Sigmoid colon (tissue), 3 donors: Measurements from ENCODE around the gene CAMSAP2.

Experiments
- CTCF ChIP-seq, 4 experiments: fragments of 450-650 bp in 3 of 4; fragments of 200-600 bp in 1 of 4; IDR thresholded peaks; one replicate each; pipeline ENCODE4 v1.5.1; 2016 to 2019; ENCODE audit warnings: antibody characterized with exemption in 4 of 4, mild to moderate bottlenecking in 3 of 4, moderate library complexity in 2 of 4
- POLR2A ChIP-seq, 2 donors: fragments of 450-650 bp; IDR thresholded peaks; one replicate each; pipeline ENCODE4 v1.6.1; 2016; ENCODE audit warnings: antibody characterized with exemption in 2 of 2, mild to moderate bottlenecking in 2 of 2, moderate library complexity in 2 of 2

- no peak for TF ChIP-seq CTCF (IDR thresholded peaks at IDR 0.05)
- TF ChIP-seq POLR2A (IDR thresholded peaks at IDR 0.05), result no peak
These were observed 128.5 kb downstream of the CAMSAP2 start for GRCh38 chr1:200867018-200867811.
